Thymus (tissue), 11 donors: ENCODE measurements around the gene GABBR1. TPM values are rescaled to one million over a fixed set of nuclear protein-coding genes. Genes with fewer than 3 reads are reported as not detected.
A peak's percentile ranks its signal among the peaks of the same experiment; 100 is the strongest.

Experiments
- DNase-seq, 9 donors: peaks; one replicate each; pipeline ENCODE4 v3.0.0-alpha.2; 2013; ENCODE audit warnings: low spot score in 9 of 9, low read depth in 6 of 9, missing footprints in 1 of 9
- H3K27ac ChIP-seq, 2 donors: one replicate each; pipeline ENCODE4 v1.5.1; 2013; ENCODE audit warnings: control low read depth in 1 of 2, low read depth in 1 of 2, low read length in 1 of 2, mild to moderate bottlenecking in 1 of 2, moderate library complexity in 1 of 2
- H3K27me3 ChIP-seq, 2 donors: one replicate each; pipeline ENCODE4 v1.5.1; 2013; ENCODE audit warnings: low read length in 1 of 2; ENCODE audit not compliant: control insufficient read depth in 2 of 2, insufficient read depth in 1 of 2
- H3K36me3 ChIP-seq, 2 donors: one replicate each; pipeline ENCODE4 v1.5.1; 2013; ENCODE audit warnings: low read length in 1 of 2, mild to moderate bottlenecking in 1 of 2, moderate library complexity in 1 of 2; ENCODE audit not compliant: control insufficient read depth in 2 of 2, insufficient read depth in 2 of 2
- H3K4me1 ChIP-seq, 2 donors: one replicate each; pipeline ENCODE4 v1.5.1; 2013; ENCODE audit warnings: low read length in 2 of 2; ENCODE audit not compliant: control insufficient read depth in 2 of 2, insufficient read depth in 2 of 2
- H3K4me3 ChIP-seq, 2 donors: one replicate each; pipeline ENCODE4 v1.5.1; 2013; ENCODE audit warnings: low read length in 2 of 2, control low read depth in 1 of 2, mild to moderate bottlenecking in 1 of 2
- H3K9me3 ChIP-seq, 2 donors: one replicate each; pipeline ENCODE4 v1.5.1; 2013; ENCODE audit warnings: low read length in 1 of 2, mild to moderate bottlenecking in 1 of 2; ENCODE audit not compliant: control insufficient read depth in 2 of 2, insufficient read depth in 1 of 2
- WGBS: extraction: QIAGEN DNeasy Blood & Tissue Kit; methylation state at CpG from one replicate; pipeline ENCODE4 v1.1.7; 2013; 5-methylcytosine and 5-hydroxymethylcytosine counted together
- polyA plus RNA-seq: library from polyadenylated mRNA; stranded (reverse); fragments of 200-250 nt; gene quantifications from one replicate; pipeline ENCODE4 v1.2.3, GENCODE V29; 2013
- total RNA-seq: library from RNA; stranded (reverse); fragments of 120-200 nt; gene quantifications from one replicate; pipeline ENCODE4 v1.2.4, GENCODE V29; 2013
- donor health status: healthy.

GABBR1 gene
- total and polyA plus RNA-seq, 2 donors, result 1.1 to 20.5 TPM

- H3K27me3 ChIP-seq, result no peaks in the 10 kb centered on the region
- DNase-seq, result no peak
- H3K9me3 ChIP-seq, result no peaks in the 10 kb centered on the region
- no peak overlapping the region for H3K4me3 ChIP-seq
- H3K27ac ChIP-seq, result no peak overlapping the region
- H3K4me1 ChIP-seq, result no peaks in the 10 kb centered on the region
- H3K36me3 ChIP-seq, result peaks cover 0 to 3% of the 10 kb centered on the region in 2 donors
- WGBS, result 95% methylated on average over 4 of the region's 4 CpGs
Observed at GRCh38 chr6:29611426-29611825, 21.6 kb downstream of the GABBR1 start.

- Histone ChIP-seq H3K27ac (no peak overlapping the region), H3K9me3 (no peaks in the 10 kb centered on the region), H3K4me1 (no peaks in the 10 kb centered on the region), H3K4me3 (no peak overlapping the region), H3K36me3 (peaks cover 0 to 3% of the 10 kb centered on the region in 2 donors), H3K27me3 (no peaks in the 10 kb centered on the region)
- DNase-seq, result no peak
- WGBS, result 98% methylated on average over 4 of the region's 4 CpGs
Observed at GRCh38 chr6:29610540-29610939, 22.4 kb downstream of the GABBR1 start.

DNA sequence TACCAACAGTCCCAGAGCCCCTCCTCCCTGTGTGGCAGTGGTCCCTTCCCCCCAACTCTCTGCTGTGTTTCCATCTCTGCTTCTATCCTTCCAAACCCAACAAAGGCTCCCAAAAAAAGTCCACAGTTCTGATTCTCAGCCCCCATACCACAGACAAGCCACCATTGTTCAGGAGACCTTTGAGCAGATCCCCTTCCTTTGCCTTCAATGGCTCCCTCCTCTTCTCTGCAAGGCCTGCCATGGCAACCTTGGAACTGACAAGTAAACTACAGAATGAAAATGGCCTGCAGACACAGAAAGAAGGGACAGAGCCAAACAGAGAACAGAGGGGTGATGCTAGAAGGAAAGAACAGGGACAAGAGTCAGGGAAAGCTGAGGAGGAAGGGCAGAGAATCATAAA, 24.9 kb downstream of the GABBR1 start:
- Histone ChIP-seq H3K9me3 (no peaks in the 10 kb centered on the region), H3K27ac (no peak overlapping the region), H3K4me1 (no peaks in the 10 kb centered on the region), H3K27me3 (no peaks in the 10 kb centered on the region), H3K36me3 (peaks cover 0 to 3% of the 10 kb centered on the region in 2 donors), H3K4me3 (no peak overlapping the region)
- DNase-seq, result no peak

- Histone ChIP-seq H3K27ac (no peak overlapping the region), H3K36me3 (no peaks in the 10 kb centered on the region), H3K9me3 (no peaks in the 10 kb centered on the region), H3K27me3 (no peaks in the 10 kb centered on the region), H3K4me3 (no peak overlapping the region), H3K4me1 (no peaks in the 10 kb centered on the region)
- DNase-seq, result no peak
- WGBS, result 99% methylated on average over 2 of the region's 2 CpGs
Observed at GRCh38 chr6:29603930-29604329, 29.1 kb downstream of the GABBR1 start.

DNA sequence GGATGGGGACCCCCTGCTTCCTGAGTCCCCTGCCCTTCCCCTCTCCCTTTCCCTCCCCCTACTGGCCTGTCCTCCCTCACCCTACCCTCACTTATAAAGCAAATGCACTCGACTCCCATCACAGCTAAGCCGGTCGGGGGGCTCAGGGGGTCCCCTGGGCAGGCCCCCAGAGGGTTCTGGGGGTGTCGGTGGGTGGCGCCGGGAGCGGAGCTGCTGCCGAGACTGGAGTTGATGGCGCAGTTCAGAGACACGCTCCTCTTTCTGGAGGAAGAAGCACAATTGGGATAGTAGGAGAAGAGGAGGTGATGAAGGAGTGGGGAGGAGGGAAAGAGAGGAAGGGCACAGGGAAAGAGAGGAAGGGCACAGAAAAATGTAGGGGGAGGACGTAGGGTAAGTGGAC, 29.5 kb downstream of the GABBR1 start:
- no peaks in the 10 kb centered on the region for H3K27me3 ChIP-seq
- DNase-seq, result no peak
- no peaks in the 10 kb centered on the region for H3K4me1 ChIP-seq
- WGBS, result 95% methylated on average over 11 of the region's 11 CpGs
- H3K4me3 ChIP-seq, result no peak overlapping the region
- H3K9me3 ChIP-seq, result no peaks in the 10 kb centered on the region
- H3K27ac ChIP-seq, result no peak overlapping the region
- H3K36me3 ChIP-seq, result no peaks in the 10 kb centered on the region

- no peaks in the 10 kb centered on the region for H3K4me1 ChIP-seq
- DNase-seq, result peak in 2 of 9 donors; percentile 3 to 8
- no peak overlapping the region for H3K27ac ChIP-seq
- no peaks in the 10 kb centered on the region for H3K9me3 ChIP-seq
- 92% methylated on average over 12 of the region's 12 CpGs for WGBS
- H3K4me3 ChIP-seq, result no peak overlapping the region
- H3K36me3 ChIP-seq, result no peaks in the 10 kb centered on the region
- H3K27me3 ChIP-seq, result no peaks in the 10 kb centered on the region
Observed at GRCh38 chr6:29602564-29603361, 30.2 kb downstream of the GABBR1 start.

GRCh38 chr6:29598172-29598747, 34.7 kb downstream of the GABBR1 start:
- Histone ChIP-seq H3K36me3 (no peaks in the 10 kb centered on the region), H3K9me3 (no peaks in the 10 kb centered on the region), H3K27ac (no peak overlapping the region), H3K4me1 (no peaks in the 10 kb centered on the region), H3K4me3 (no peak overlapping the region), H3K27me3 (no peaks in the 10 kb centered on the region)
- DNase-seq, result no peak
- 81% methylated on average over 2 of the region's 2 CpGs for WGBS

GRCh38 chr6:29597184-29597583, 35.8 kb downstream of the GABBR1 start:
- WGBS, result 97% methylated on average over 2 of the region's 2 CpGs
- Histone ChIP-seq H3K27me3 (no peaks in the 10 kb centered on the region), H3K4me1 (no peaks in the 10 kb centered on the region), H3K4me3 (no peak overlapping the region), H3K9me3 (no peaks in the 10 kb centered on the region), H3K27ac (no peak overlapping the region), H3K36me3 (no peaks in the 10 kb centered on the region)
- DNase-seq, result no peak

DNA sequence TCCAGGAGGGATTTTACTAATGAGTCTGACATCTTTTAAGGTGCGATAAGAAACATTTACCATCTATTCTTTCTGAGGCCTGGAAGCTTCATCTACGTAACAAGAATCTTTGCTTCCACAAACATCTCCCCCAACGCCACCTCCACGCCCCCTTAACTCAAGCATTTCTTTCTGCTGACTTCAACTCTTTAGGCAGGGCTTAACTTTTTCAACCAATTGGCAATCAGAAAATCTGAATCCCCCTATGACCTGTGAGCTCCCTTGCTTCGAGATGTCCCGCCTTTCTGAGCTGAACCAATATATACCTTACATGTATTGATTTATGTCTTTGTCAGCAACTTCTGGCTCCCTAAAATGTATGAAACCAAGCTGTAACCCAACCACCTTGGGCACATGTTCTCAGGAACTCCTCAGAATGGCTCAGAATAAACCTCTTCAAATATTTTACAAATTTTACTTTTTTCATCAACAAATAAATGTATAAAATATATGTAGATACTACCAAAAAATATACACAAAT, 36.5 kb downstream of the GABBR1 start:
- no peaks in the 10 kb centered on the region for H3K9me3 ChIP-seq
- 95% methylated on average over 6 of the region's 6 CpGs for WGBS
- no peaks in the 10 kb centered on the region for H3K4me1 ChIP-seq
- no peaks in the 10 kb centered on the region for H3K27me3 ChIP-seq
- DNase-seq, result no peak
- H3K27ac ChIP-seq, result no peak overlapping the region
- H3K36me3 ChIP-seq, result no peaks in the 10 kb centered on the region
- no peak overlapping the region for H3K4me3 ChIP-seq
